ENCODE measurements around the gene HOXB8. TPM values are rescaled to one million over a fixed set of nuclear protein-coding genes. Genes with fewer than 3 reads are reported as not detected.

HOXB8 gene
- total RNA-seq, 2 donors from 2014 or later: 0.09 to 0.97 TPM

GRCh38 chr17:48647103-48647962 lies 32.2 kb upstream of the HOXB8 start:
- DNase-seq (ENCODE audit: low spot score): no peak
- H3K4me3 ChIP-seq: peak overlapping the region; percentile 4 to 22
- peaks cover 15% of the 10 kb centered on the region for H3K27me3 ChIP-seq (replicated peaks; ENCODE audit: insufficient read depth)
- TF ChIP-seq POLR2A (IDR thresholded peaks at IDR 0.05) (no peak), POLR2AphosphoS5 (IDR thresholded peaks at IDR 0.05) (no peak), CTCF (IDR thresholded peaks at IDR 0.05) (no peak)
- no peaks in the 10 kb centered on the region for H3K4me1 ChIP-seq (replicated peaks)
- 3% methylated on average over 29 of the region's 30 CpGs for WGBS
- no peak overlapping the region for H3K27ac ChIP-seq
- intact Hi-C loops (cut with DNase I): no loop called here
- H3K9me3 ChIP-seq: no peaks in the 10 kb centered on the region
- no peaks in the 10 kb centered on the region for H3K36me3 ChIP-seq

GRCh38 chr17:48646183-48647102 lies 31.4 kb upstream of the HOXB8 start:
- no peak for TF ChIP-seq POLR2AphosphoS5 (IDR thresholded peaks at IDR 0.05)
- no peak for TF ChIP-seq CTCF (IDR thresholded peaks at IDR 0.05)
- no peak for TF ChIP-seq POLR2A (IDR thresholded peaks at IDR 0.05)
- Histone ChIP-seq H3K27ac (no peak overlapping the region), H3K4me1 (replicated peaks) (no peaks in the 10 kb centered on the region), H3K36me3 (no peaks in the 10 kb centered on the region), H3K9me3 (no peaks in the 10 kb centered on the region), H3K4me3 (peak overlapping the region in 1 of 2 donors; percentile 3), H3K27me3 (replicated peaks; ENCODE audit: insufficient read depth) (peaks cover 15% of the 10 kb centered on the region)
- no peak for DNase-seq (ENCODE audit: low spot score)
- intact Hi-C loops (cut with DNase I): no loop called here
- WGBS: 7% methylated on average over 69 of the region's 80 CpGs

- no peak overlapping the region for H3K27ac ChIP-seq
- no peaks in the 10 kb centered on the region for H3K4me1 ChIP-seq (replicated peaks)
- peaks cover 15% of the 10 kb centered on the region for H3K27me3 ChIP-seq (replicated peaks; ENCODE audit: insufficient read depth)
- no peak overlapping the region for H3K4me3 ChIP-seq
- 62% methylated on average over 14 of the region's 14 CpGs for WGBS
- intact Hi-C loops (cut with DNase I): no loop called here
- no peak for DNase-seq (ENCODE audit: low spot score)
- no peaks in the 10 kb centered on the region for H3K36me3 ChIP-seq
- H3K9me3 ChIP-seq: no peaks in the 10 kb centered on the region
- no peak for TF ChIP-seq POLR2A (IDR thresholded peaks at IDR 0.05)
- TF ChIP-seq CTCF (IDR thresholded peaks at IDR 0.05): no peak
- no peak for TF ChIP-seq POLR2AphosphoS5 (IDR thresholded peaks at IDR 0.05)
Observed at GRCh38 chr17:48645639-48646182, 30.6 kb upstream of the HOXB8 start.

GRCh38 chr17:48644910-48645557 lies 29.9 kb upstream of the HOXB8 start:
- no peaks in the 10 kb centered on the region for H3K9me3 ChIP-seq

More at GRCh38 chr17:48644910-48645557, 29.9 kb upstream of the HOXB8 start:
- H3K36me3 ChIP-seq: no peaks in the 10 kb centered on the region
- no peak for TF ChIP-seq CTCF (IDR thresholded peaks at IDR 0.05)
- TF ChIP-seq POLR2AphosphoS5 (IDR thresholded peaks at IDR 0.05): no peak
- TF ChIP-seq POLR2A (IDR thresholded peaks at IDR 0.05): no peak
- 76% methylated on average over 6 of the region's 6 CpGs for WGBS
- no peak overlapping the region for H3K4me3 ChIP-seq
- intact Hi-C loops (cut with DNase I): no loop called here
- DNase-seq (ENCODE audit: low spot score): no peak
- no peaks in the 10 kb centered on the region for H3K4me1 ChIP-seq (replicated peaks)
- no peak overlapping the region for H3K27ac ChIP-seq
- peaks cover 15% of the 10 kb centered on the region for H3K27me3 ChIP-seq (replicated peaks; ENCODE audit: insufficient read depth)

Measured in prostate gland (tissue), 2 donors.